Hematopoietic multipotent progenitor cell treated with erythropoietin and hydrocortisone succinate and interleukin-3 and kit ligand, for 8 days (in vitro differentiated cells): ENCODE data around the gene MTFMT.
"Not testable (repeated sequence)": the region's sequence is repeated elsewhere in the genome, so short reads cannot be mapped to it uniquely, and the experiment has no call there.

Source experiments
- DNase-seq: peaks from one replicate; pipeline ENCODE4 v3.0.0-alpha.2; 2015

The MTFMT gene

GRCh38 chr15:65034719-65035118 lies 5.3 kb upstream of the MTFMT start:
- DNase-seq: no peak

- peak; percentile 68 for DNase-seq
Observed at GRCh38 chr15:65033659-65034269, 4.3 kb upstream of the MTFMT start.

- peak; percentile 80 for DNase-seq
Observed at GRCh38 chr15:65032801-65033537, 3.5 kb upstream of the MTFMT start.

- no peak for DNase-seq
Observed at GRCh38 chr15:65029736-65030208, 333 bp upstream of the MTFMT start.

- DNase-seq: peak; percentile 17
Observed at GRCh38 chr15:65028338-65028737, 1.1 kb downstream of the MTFMT start.

DNA sequence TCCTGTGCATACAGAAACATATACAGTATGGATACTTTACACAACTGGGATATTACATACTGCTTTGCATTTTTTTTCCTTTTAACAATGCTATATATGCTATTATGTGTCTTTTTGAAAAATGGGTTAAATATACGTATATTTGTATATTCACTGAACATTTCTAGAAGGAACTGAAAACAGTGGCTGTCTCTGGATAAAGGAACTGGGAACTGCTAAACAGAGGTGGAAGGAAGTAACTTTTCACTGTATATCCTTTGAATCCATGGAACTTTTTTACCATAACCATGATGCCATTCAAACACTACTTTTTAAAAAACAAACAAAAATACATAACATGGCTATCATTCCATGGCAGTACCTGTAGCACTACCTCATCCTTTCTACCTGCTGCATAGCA lies 1.8 kb downstream of the MTFMT start:
- no peak for DNase-seq

DNA sequence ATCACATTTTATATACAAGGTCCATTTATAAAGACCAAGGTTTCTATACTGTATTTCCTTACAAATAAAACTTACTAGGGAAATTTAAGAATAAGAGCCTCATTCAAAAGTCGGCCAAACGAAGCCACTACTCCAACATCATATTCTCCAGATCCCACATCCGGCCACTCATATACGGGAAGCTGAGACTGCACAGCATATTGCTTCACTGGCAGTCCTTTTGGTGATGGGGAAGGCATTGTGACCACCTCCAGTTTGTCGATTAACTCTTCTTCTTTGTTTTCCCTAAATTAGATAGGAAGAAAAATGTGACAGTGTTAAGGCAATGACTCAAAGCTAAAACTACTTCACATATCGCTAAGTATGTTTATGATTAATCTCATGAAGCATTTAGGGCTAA lies 2.7 kb downstream of the MTFMT start:
- no peak for DNase-seq

GRCh38 chr15:65021488-65021887 lies 8.0 kb downstream of the MTFMT start:
- no peak for DNase-seq

- no peak for DNase-seq
Observed at GRCh38 chr15:65020419-65020818, 9.0 kb downstream of the MTFMT start.

DNA sequence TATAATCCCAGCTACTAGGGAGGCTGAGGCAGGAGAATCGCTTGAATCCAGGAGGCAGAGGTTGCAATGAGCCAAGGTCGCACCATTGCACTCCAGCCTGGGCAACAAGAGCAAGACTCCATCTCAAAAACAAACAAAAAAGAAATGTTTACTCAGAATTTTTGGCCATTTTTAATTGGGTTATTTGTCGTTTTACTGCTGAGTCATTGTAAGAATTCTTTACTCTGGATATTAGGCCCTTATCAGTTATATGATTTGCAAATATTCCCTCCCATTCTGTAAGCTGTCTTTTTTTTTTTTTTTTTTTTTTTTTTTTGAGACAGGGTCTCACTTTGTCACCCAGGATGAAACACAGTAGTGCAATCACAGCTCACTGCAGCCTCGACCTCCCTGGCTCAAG lies 18.2 kb downstream of the MTFMT start:
- DNase-seq: not testable (repeated sequence)

DNA sequence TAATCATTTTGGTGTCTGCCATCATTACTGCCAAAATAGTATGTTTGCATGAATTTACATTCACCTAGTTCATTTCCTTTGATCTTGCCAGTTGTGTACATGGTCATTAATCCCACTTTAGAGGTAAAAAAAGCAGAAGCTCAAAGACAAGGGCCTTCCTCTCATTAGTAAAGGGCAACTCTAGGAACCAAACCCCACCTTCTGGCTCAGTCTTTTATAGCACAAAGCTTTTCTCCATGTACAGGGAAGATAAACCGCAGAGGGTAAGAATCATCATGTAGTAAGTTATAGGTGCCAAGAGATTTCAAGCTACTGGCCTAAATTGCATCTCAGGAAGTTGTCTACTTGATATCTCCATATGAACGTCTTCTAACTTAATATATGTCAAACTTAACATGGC lies 20.5 kb downstream of the MTFMT start:
- peak; percentile 21 for DNase-seq

DNA sequence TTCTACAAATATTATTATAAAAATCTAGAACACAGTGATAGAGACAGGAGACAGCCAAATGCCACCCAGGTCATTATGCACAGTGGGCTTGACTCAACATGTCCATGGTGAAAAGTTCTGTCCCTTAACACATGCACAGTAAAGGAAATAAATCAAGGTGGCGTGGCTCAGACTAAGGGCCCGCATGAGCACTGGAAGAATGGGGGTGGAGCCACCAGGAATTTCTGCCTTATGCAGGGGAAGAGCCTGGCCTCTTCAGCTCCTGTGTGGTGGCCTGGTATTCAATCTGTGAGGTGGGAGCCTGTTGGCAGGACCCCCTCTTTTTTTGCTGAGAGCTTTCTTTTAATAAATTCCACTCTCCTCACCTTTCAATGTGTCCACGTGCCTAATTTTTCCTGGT lies 22.6 kb downstream of the MTFMT start:
- DNase-seq: no peak

DNA sequence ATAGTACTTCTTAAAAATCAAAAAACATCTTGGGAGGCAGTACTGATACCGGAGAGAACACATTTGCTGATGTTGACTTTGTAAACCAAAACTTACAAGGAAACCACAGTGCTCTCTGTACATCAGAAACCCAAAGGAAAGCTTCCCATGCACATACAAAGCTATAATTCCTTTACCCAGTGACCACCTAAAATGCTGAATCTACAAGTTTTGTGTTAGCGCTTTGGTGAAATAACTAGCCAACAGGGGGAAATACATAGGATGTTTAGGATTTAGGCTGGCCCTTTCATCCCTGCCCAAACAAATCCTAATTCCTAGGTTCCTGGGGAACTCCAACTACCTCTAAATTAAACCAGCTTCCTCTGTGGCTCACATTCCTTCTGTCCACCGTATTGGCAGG lies 24.4 kb downstream of the MTFMT start:
- DNase-seq: no peak

DNA sequence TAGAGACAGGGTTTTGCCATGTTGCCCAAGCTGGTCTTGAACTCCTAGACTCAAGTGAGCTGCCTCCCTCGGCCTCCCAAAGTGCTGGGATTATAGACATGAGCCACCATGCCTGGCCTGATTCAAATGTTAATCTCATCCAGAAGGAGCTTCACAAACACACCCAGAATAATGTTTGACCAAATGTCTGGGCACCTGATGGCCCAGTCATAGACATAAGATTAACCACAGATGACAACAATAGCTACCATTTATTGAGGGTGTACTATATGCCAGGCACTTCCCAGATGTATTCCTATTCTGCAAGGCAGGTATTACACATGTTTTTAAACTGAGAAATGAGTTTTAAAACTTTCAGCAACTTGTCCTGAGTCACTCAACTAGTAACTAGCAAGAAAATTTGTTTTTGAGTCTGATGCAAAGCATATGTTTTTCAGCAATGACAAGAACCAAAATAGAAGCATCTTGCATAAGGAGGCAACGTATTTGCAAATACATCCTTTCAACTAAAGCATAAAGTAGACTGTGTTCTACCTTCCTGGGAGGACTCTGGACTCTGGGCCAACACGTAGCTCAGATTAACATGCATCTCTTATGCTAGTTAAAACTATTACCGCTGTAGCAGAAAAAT lies 31.6 kb downstream of the MTFMT start:
- DNase-seq: no peak

- DNase-seq: no peak
Observed at GRCh38 chr15:64997066-64997465, 32.4 kb downstream of the MTFMT start.

DNA sequence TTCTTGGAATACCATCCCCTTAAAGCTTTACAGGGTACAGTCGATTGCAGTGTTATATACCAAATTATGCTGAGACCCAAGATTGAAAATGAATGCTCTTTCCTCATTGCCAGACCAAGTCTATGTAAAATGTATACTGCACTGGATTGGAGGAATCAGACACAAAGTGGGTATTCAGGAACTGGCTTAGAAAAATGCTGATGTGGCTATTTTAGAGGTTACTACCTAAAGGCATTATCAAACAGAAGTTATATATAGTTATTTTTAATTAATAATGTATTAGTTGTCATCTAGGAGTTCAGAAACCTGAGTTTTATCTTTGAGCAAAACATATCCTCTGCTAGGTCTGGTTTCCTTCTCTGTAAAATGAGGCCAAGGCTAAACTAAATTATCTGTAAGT lies 36.1 kb downstream of the MTFMT start:
- DNase-seq: no peak

DNA sequence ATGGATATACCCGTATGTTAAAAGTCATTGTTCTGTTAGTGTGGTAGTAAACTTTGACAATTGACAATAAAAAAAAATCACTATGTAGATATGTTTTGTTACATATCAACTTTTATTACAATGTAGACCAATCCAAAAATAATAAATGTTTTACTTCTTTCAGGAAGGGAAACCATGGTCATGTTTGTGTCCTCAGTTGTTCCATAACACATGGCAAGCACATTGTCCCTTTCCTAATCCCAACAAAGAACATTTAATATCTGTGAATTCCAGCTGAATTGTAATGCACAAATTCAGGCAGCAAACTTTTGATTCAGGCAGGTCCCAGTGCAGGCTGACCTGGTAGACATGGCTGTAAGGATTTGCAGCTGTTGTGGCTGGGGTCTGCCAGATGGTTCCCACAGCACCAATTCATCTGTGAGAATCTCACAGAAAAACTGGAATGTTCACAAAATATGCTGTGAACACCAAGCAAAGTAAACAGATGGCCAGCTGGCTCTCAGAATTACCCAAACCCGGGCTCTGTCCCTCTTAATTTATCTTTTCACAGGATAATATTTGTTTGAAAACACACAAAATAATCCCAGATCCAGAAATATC lies 37.8 kb downstream of the MTFMT start:
- no peak for DNase-seq

DNA sequence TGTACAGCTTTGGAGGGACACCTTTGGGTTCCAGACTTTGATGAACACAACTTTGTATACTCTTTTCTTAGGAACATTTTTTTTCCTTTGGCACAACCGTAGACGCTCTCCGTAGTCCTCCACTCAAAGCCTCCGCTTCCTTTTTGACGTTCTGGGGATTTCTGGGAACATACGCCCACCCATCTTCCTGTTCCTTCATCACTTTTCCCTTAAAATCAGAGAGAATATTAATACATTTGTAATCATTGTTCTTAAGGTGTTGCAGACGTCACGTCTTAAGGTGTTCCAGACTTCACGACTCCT lies 39.3 kb downstream of the MTFMT start:
- no peak for DNase-seq

DNA sequence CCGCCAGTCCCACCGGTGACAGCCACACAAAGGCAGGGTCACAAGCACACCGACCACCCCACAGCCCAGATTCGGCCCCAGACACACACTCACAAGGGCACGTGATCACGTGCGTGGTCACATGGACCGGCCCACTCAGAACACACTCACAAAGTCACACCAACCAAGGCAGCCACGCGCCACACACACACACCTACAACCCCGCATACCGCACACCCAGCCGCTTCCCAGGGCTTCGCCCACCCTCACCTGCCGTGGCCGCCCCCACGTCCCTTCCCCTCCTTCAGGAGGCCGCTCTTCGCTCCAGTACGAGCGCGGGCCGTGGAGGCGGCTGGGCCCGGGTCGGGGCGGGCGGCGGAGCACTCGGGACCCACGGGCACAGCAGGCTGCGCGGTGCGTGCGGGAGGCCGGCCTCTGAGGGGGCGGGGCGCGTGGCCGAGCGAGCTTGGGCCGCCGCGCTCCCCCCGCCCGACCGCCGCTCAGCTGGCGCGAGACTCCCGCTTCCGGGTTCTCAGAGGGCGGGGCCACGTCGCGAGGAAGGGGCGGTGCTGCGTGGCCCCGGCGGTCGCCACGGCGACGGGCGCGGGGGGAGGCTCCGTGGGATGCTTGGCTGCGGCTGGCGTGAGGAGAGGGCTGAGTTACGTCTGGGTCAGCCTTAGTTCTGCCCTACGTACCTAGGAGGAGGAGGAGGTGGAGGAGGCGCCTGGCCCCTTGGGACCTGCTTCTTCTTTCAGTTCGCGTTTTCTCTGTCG lies 39.8 kb downstream of the MTFMT start, which contains the start of gene SPG21:
SPG21 (minus strand) TSS at position 499 of the 752 bp plus-strand sequence. CDS start 6,345 bp downstream, outside the sequence.
- peak; percentile 89 for DNase-seq

DNA sequence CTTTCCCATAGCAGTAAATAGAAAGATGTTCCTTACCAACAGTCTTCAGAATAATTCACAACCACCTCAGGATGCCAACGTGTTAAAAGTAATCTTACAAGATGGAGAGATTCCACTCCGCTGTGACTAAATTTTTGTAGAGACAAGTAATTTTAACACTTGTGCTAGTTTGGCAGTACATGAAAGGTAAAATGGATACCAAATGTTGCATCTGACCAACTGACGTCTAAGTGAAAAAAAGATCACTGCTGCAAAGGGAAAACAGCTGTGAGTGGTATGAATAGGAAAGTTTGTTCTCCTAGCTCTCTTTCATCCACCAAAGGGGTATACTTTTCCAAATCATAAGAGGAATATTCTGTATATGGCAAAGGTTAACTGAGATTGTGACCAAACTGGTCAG lies 42.3 kb downstream of the MTFMT start:
- no peak for DNase-seq

DNA sequence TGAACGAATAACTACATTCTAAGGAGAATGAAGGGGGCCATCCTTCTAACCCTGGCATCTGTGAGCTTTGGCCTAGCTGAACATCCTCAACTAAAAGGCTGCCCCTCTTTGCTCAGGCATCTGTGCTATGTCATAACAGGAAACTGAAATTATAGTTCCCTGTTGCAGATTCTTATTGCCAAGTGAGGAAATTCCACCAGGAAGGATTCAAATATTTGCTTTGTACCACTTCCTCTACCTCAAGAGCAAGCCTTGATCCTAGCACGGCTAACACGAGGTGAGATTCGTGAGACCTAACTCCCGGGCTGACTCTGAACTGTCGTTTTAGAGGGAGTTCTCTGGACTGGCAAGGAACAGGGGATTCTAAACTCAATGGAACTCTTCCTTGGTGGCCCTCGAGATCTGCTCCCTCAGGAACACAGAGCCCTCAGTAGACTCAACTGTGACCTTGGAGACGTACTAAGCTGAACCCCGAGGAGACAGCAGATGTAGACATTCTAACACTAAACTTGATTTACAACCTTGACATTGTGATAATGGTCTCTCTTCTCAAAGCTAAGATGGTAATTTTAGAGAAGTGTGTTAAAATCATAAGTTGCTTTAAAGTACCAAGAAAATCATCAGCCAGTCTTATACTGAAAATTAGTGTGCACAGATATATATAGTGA lies 43.9 kb downstream of the MTFMT start:
- DNase-seq: no peak

DNA sequence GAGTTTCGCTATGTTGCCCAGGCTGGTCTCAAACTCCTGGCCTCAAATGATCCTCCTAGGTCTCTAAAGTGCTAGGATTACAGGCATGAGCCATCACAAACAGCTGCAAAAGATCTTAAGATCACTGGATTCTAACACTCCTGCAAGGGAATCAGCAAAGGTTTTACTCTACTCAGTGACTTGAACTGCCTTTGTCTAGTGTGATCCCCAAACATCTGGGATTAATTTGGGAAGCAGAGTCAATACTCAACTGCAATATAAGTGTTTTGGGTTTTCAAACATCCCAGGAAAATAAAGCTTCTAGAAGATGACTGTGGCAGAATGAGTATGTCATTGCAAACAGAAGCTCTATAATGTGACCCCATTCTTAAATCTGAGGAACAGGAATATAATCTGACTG lies 47.0 kb downstream of the MTFMT start:
- no peak for DNase-seq
